IgD-negative memory B cell (primary cell): ENCODE results near the gene RILP. TPM values are rescaled to one million over a fixed set of nuclear protein-coding genes. Genes with fewer than 3 reads are reported as not detected.
"Not testable (repeated sequence)": the region's sequence is repeated elsewhere in the genome, so short reads cannot be mapped to it uniquely, and the experiment has no call there.

ENCODE experiments used
- H3K27ac Mint-ChIP-seq, 3 donors: one replicate each; pipeline ENCODE4 v1.8.0; 2020 to 2022; ENCODE audit warnings: mild to moderate bottlenecking in 3 of 3, mixed read lengths in 3 of 3, moderate library complexity in 1 of 3
- H3K27me3 Mint-ChIP-seq: one replicate; pipeline ENCODE4 v1.8.0; 2021; ENCODE audit warnings: mixed read lengths
- H3K36me3 Mint-ChIP-seq: one replicate; pipeline ENCODE4 v1.8.0; 2020; ENCODE audit warnings: mild to moderate bottlenecking, mixed read lengths
- H3K4me1 Mint-ChIP-seq, 3 donors: one replicate each; pipeline ENCODE4 v1.8.0; 2020 to 2022; ENCODE audit warnings: mixed read lengths in 3 of 3, mild to moderate bottlenecking in 1 of 3
- H3K4me3 Mint-ChIP-seq, 4 donors: one replicate each; pipeline ENCODE4 v1.8.0; 2020 to 2022; ENCODE audit warnings: mild to moderate bottlenecking in 4 of 4, mixed read lengths in 4 of 4, moderate library complexity in 3 of 4
- H3K9me3 Mint-ChIP-seq, 3 donors: one replicate each; pipeline ENCODE4 v1.8.0; 2020 to 2021; ENCODE audit warnings: mixed read lengths in 3 of 3, mild to moderate bottlenecking in 1 of 3
- polyA plus RNA-seq: library from polyadenylated mRNA; unstranded; fragments of 300-500 nt; fragmentation: Illumina TruSeq; gene quantifications from one replicate; pipeline ENCODE4 v1.2.3, GENCODE V29; 2021

Gene RILP
- polyA plus RNA-seq, 1 donor from 2014 or later, result 2.6 TPM

DNA sequence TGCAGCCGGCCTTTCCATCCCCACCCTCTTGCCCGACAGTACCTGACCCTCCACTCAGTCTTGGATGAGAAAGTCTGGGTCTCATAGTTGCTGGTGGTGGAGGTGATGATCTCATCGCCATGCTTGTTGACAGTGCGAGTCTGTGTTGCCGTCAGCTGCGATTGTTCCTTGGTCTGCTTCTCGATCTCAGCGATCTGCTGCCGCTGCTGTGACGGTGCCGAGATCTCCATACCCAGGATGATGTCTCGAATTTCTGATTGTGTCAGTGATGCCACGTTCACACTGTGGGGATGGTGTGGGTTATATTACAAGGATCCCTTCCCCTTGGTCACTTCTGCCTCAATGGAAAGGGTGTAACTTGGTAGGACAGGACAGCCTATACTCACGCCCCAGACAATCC, 4.1 kb upstream of the RILP start:
- no peaks in the 10 kb centered on the region for H3K9me3 Mint-ChIP-seq
- H3K4me1 Mint-ChIP-seq, result peaks cover 0 to 3% (median 0%) of the 10 kb centered on the region in 3 donors
- H3K27me3 Mint-ChIP-seq, result no peaks in the 10 kb centered on the region
- peak overlapping the region in 1 of 4 donors; percentile 5 for H3K4me3 Mint-ChIP-seq
- H3K27ac Mint-ChIP-seq, result no peak overlapping the region
- H3K36me3 Mint-ChIP-seq, result peaks cover 3% of the 10 kb centered on the region

DNA sequence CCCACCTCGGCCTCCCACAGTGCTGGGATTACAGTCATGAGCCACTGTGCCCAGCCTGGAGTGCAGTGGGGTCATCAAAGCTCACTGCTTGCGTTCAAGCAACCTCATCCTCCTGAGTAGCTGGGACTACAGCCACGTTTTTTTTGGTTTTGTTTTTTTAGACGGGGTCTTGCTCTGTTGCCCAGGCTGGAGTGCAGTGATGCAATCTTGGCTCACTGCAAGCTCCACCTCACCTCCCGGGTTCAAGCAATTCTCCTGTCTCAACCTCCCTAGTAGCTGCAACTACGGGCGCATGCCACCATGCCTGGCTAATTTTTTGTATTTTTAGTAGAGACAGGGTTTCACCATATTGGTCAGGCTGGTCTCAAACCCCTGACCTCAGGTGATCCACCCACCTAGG, 3.1 kb upstream of the RILP start:
- not testable (repeated sequence) for H3K4me1 Mint-ChIP-seq, H3K9me3 Mint-ChIP-seq, H3K27me3 Mint-ChIP-seq, H3K27ac Mint-ChIP-seq, H3K4me3 Mint-ChIP-seq, H3K36me3 Mint-ChIP-seq

GRCh38 chr17:1651559-1651844, 1.8 kb upstream of the RILP start:
- Mint-ChIP-seq H3K36me3 (no peaks in the 10 kb centered on the region), H3K27ac (peak overlapping the region in 2 of 3 donors; percentile 35 to 74), H3K4me3 (peak overlapping the region in 2 of 4 donors; percentile 53 to 77)

DNA sequence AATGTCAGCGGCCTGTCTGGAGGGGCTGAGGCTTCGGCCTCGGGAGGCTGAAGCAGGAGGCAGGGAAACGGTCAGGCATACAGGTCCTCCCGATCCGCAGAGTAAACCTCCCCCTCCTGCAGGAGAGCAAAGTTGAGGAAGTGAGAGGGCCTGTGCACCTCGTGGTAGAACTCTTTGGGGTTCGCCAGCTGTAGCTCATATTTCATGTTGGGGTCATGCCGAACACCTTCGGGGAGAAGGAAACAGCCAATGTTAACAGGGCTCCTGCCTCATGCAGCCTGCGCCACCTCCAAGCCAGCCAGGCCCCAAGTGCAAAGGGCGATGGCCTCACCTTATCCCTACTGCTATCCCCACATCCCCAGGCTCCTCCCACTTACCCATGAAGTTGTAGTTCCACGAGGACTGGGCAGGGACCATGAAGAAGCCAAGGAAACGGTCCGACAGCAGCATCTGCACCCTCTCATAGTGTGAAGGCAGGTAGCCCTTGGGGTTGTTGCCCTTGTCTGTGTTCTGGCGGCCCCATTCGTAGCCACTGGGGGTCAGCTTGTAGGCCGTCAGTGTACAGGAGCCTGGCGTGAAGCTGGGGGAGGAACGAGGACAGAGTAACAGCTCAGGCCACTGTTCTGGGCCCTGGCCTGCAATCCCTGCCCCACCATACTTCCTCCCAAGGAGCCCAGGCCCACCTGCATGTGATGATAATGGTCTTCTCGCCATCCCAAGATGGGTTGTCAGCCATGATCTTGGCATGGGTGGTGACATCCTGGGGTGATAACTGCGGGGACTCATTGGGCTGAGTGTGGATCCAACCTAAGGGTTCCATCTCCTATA, 1.3 kb upstream of the RILP start:
- no peaks in the 10 kb centered on the region for H3K27me3 Mint-ChIP-seq
- peak overlapping the region; percentile 35 to 78 (median 74) for H3K27ac Mint-ChIP-seq
- no peaks in the 10 kb centered on the region for H3K4me1 Mint-ChIP-seq
- H3K36me3 Mint-ChIP-seq, result no peaks in the 10 kb centered on the region
- peak overlapping the region in 3 of 4 donors; percentile 32 to 77 (median 72) for H3K4me3 Mint-ChIP-seq
- no peaks in the 10 kb centered on the region for H3K9me3 Mint-ChIP-seq

More at GRCh38 chr17:1651559-1651844, 1.8 kb upstream of the RILP start:
- H3K9me3 Mint-ChIP-seq, result no peaks in the 10 kb centered on the region
- no peaks in the 10 kb centered on the region for H3K4me1 Mint-ChIP-seq
- no peaks in the 10 kb centered on the region for H3K27me3 Mint-ChIP-seq

DNA sequence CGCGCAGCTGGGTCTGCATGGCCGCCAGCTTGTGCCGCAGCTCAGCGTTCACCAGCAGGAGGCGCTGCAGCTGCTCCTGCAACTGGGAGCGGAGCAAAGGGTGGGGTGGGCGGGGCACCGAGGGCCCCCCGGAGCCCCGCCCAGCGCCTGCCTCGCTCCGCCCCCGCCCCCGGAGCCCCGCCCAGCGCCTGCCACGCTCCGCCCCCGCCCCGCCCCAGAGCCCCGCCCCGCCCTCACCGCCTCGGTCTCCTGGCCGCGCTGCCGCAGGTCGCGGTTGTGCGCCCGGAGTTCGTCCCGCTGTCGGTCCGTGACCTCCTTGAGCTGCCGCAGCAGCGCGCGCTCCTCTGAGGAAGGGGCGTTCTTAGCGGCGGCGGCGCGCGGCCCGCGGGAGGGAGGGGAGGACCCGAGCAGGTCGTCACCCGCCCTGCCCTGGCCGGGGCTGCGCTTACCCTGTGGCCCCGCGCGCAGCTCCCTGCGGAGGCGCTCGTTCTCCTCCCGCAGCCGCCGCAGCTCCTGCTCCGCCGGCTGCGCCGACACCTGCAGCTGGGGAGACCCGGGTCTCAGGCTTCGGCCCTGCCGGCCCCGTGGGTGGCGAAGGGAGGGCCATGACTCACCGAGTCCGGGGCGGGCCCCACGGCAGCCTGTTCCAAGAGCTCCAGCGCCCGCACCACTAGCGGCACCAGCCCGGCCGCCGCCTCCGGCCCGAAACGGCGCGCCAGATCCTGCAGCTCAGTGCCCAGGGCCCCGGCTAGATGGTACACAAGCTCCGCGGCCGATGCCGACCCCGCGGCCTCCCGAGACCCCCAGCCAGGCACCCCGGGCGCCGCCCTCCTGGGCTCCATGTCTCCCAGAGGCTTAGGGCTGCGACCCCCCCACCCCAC, 463 bp downstream of the RILP start:
- Mint-ChIP-seq H3K27me3 (no peaks in the 10 kb centered on the region), H3K27ac (peak overlapping the region in 1 of 3 donors; percentile 43), H3K36me3 (no peaks in the 10 kb centered on the region), H3K9me3 (no peaks in the 10 kb centered on the region), H3K4me3 (peak overlapping the region; percentile 55 to 84 (median 74)), H3K4me1 (peaks cover 4 to 7% (median 6%) of the 10 kb centered on the region in 3 donors)

DNA sequence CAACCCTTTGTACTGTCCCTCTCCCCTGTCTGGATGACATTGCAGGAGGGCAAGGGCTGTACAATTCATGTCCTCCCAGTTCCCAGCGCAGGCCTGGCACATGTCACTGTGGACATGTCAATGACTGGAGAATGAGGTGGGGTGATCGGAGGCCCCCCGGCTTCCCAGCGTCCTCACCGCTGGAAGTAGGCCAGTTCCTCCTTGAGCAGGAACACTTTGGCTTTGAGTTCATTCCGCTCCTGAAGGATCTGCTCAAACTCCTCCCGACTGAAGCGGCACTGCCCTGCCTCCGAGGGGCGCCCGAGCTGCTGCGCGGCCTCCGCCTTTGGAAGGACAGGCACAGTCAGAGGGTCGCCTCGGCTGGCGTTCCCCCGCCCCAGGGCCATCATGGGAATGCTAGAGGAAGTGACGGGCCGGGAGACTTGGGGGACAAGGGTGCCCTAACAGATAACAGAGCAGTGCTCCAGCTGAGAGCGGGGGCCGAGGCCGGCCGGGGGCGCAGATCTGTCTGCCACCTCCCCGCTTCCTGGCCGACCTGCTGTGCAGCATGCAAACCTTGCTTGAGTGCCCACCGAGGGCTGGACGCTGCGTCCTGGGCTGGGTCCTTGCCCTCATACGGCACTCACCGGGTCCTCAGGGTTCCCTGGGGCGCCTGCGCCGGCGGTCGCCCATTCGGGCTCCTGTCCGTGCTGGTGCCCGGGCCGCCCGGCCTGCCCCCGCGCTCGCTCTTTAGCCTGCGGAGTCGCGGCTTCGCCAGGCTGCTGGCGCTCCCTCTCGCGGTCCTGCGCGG, 1.3 kb downstream of the RILP start:
- peaks cover 7 to 10% (median 9%) of the 10 kb centered on the region in 3 donors for H3K4me1 Mint-ChIP-seq
- no peaks in the 10 kb centered on the region for H3K9me3 Mint-ChIP-seq
- H3K4me3 Mint-ChIP-seq, result peak overlapping the region; percentile 50 to 84 (median 74)
- no peaks in the 10 kb centered on the region for H3K27me3 Mint-ChIP-seq
- no peaks in the 10 kb centered on the region for H3K36me3 Mint-ChIP-seq
- H3K27ac Mint-ChIP-seq, result peak overlapping the region in 1 of 3 donors; percentile 62

- no peaks in the 10 kb centered on the region for H3K9me3 Mint-ChIP-seq
- H3K27me3 Mint-ChIP-seq, result no peaks in the 10 kb centered on the region
- H3K4me3 Mint-ChIP-seq, result peak overlapping the region in 2 of 4 donors; percentile 76 to 84
- H3K36me3 Mint-ChIP-seq, result no peaks in the 10 kb centered on the region
- H3K27ac Mint-ChIP-seq, result peak overlapping the region in 1 of 3 donors; percentile 62
- peaks cover 7 to 10% (median 9%) of the 10 kb centered on the region in 3 donors for H3K4me1 Mint-ChIP-seq
Measured at GRCh38 chr17:1647802-1648171, 1.9 kb downstream of the RILP start.

DNA sequence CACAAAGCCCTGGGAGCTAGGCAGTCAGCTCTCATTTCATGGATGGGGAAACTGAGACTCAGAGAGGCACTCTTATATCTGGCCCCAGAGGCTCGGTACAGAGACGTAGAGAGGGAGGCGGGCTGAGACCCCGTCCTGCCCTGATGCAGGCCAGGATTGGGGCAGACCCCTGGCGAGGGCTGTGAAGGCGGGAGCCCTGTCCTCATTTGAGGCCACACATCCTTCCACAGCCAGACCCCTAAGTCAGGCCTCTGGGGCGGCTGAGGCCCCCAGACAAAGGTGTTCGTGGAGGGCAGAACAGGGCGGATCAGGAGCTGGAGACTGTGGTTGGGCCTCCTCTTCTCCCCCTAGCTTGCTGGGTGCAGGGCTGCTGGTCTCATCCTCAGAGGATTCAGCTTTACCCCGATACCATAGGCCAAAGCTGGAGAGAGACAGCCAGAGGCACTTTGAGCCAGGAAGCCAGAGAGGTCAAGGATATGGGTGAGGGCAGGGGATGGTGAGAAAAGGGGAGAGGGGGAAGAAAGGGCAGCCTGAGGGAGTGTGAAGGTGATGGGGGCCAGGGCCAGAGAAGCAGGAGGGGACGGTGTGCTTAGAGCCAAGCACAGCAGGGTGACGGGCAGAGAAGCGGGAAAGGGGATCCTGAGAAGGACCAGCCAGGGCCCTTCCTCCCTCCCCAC, 3.3 kb downstream of the RILP start:
- H3K9me3 Mint-ChIP-seq, result no peaks in the 10 kb centered on the region
- H3K4me1 Mint-ChIP-seq, result peaks cover 7 to 10% (median 9%) of the 10 kb centered on the region in 3 donors
- H3K27ac Mint-ChIP-seq, result peak overlapping the region in 1 of 3 donors; percentile 75
- H3K27me3 Mint-ChIP-seq, result no peaks in the 10 kb centered on the region
- H3K4me3 Mint-ChIP-seq, result peak overlapping the region in 2 of 4 donors; percentile 57 to 76
- no peaks in the 10 kb centered on the region for H3K36me3 Mint-ChIP-seq

- no peaks in the 10 kb centered on the region for H3K27me3 Mint-ChIP-seq
- H3K27ac Mint-ChIP-seq, result peak within 1 kb of the TSS; percentile 78 to 98 (median 82)
- H3K4me3 Mint-ChIP-seq, result peak within 1 kb of the TSS; percentile 75 to 96 (median 88)
- H3K9me3 Mint-ChIP-seq, result no peaks in the 10 kb centered on the region
- H3K4me1 Mint-ChIP-seq, result peaks cover 7 to 12% (median 10%) of the 10 kb centered on the region in 3 donors
- H3K36me3 Mint-ChIP-seq, result no peaks in the 10 kb centered on the region
Measured at GRCh38 chr17:1645207-1646171, 4.2 kb downstream of the RILP start, which contains the start of gene SCARF1. Gene SCARF1, minus strand, starts transcription at chr17:1645732. Its CDS starts 35 bp downstream, at chr17:1645697.

- H3K9me3 Mint-ChIP-seq, result no peaks in the 10 kb centered on the region
- H3K36me3 Mint-ChIP-seq, result no peaks in the 10 kb centered on the region
Measured at GRCh38 chr17:1644493-1645206, 5.0 kb downstream of the RILP start.

DNA sequence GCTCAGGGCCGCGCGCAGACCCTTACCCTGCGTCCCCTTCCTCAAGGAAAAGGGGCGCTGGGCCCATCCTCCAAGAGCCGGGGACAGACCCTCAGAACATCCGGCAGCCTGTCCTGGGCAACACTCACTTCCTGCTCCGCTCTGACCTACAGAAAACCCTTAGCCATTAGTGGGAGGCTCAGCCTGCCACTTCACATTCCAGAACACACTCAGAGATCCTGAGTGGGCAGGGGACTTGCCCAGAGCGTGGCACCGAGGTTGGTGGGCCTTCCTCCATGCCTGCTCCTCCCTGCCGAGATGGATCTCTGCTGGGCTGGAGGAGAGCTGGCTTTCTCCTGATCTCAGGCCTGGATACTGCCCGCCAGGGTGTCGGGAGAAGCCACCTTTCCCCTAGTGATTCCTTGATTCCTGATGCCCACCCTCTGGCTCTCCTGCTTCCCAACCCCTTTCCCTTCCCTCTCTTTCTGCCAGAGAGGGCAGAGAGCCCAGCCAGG, 5.6 kb downstream of the RILP start:
- Mint-ChIP-seq H3K27me3 (no peaks in the 10 kb centered on the region), H3K4me3 (peak overlapping the region; percentile 75 to 96 (median 88)), H3K9me3 (no peaks in the 10 kb centered on the region), H3K36me3 (no peaks in the 10 kb centered on the region), H3K4me1 (peaks cover 7 to 12% (median 10%) of the 10 kb centered on the region in 3 donors), H3K27ac (peak overlapping the region; percentile 78 to 98 (median 82))

More at GRCh38 chr17:1644493-1645206, 5.0 kb downstream of the RILP start:
- no peaks in the 10 kb centered on the region for H3K27me3 Mint-ChIP-seq
- peak overlapping the region; percentile 78 to 98 (median 82) for H3K27ac Mint-ChIP-seq
- peaks cover 7 to 12% (median 10%) of the 10 kb centered on the region in 3 donors for H3K4me1 Mint-ChIP-seq
- H3K4me3 Mint-ChIP-seq, result peak overlapping the region; percentile 75 to 96 (median 88)

- H3K9me3 Mint-ChIP-seq, result no peaks in the 10 kb centered on the region
- H3K27ac Mint-ChIP-seq, result peak overlapping the region in 1 of 3 donors; percentile 82
- H3K36me3 Mint-ChIP-seq, result no peaks in the 10 kb centered on the region
- peaks cover 7 to 12% (median 10%) of the 10 kb centered on the region in 3 donors for H3K4me1 Mint-ChIP-seq
- H3K27me3 Mint-ChIP-seq, result no peaks in the 10 kb centered on the region
- peak overlapping the region in 2 of 4 donors; percentile 75 to 82 for H3K4me3 Mint-ChIP-seq
Measured at GRCh38 chr17:1643293-1643998, 6.2 kb downstream of the RILP start.
